Central memory CD4-positive, alpha-beta T cell (primary cell): ENCODE measurements around the gene NAPA.
A peak's percentile ranks its signal among the peaks of the same experiment; 100 is the strongest.

Experiments used
- DNase-seq: peaks from one replicate; pipeline ENCODE4 v3.0.0; 2022

NAPA gene

DNA sequence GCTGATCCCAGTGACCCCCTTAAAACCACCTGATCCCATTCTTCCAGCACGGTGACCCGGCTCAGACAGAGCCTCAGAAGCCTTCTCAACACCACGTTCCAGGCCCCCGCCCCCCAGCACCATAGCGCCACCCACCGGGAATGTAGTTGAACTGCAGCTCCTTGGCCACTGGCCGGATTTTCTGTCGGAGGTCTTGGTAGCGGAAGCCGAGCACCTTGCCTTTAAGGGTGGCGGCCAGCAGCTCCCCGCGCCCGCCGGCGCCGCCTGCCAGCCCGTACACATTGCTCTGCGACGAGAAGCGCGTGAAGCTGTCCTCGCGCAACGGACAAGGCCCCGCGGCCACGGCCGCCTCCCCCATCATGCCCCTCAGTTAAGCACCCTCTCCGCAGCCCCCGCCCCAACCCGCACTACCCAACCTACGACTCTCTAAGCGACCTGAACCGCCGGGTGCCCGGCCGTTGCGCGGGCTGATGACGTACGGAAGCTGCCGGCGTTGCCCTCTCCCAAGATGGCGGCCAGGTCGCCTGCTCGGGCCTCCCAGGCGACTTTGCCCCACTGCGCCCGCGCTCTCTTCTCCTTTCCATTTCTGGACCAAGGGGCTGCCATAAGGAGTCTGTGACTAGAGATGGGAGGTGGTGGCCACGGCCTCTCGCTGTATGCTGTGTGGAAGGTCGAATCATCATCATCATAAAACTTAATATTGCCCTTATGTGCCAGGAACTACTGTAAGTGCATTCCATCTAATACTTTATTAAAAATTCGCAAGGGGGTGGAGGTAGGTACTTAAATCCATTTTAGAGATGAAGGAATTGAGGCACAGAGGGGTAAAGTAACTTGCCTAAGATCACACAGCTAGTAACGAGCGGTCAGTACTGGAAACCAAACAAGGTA is 30.8 kb downstream of the NAPA start, which contains the start of gene KPTN:
KPTN (minus strand) TSS at position 420 of the 891 bp plus-strand sequence; CDS start at position 361, 59 bp downstream.
- peak; percentile 86 for DNase-seq

- no peak for DNase-seq
Measured at GRCh38 chr19:47483200-47483599, 31.7 kb downstream of the NAPA start.

- DNase-seq = no peak
Measured at GRCh38 chr19:47481460-47482052, 33.3 kb downstream of the NAPA start.

DNA sequence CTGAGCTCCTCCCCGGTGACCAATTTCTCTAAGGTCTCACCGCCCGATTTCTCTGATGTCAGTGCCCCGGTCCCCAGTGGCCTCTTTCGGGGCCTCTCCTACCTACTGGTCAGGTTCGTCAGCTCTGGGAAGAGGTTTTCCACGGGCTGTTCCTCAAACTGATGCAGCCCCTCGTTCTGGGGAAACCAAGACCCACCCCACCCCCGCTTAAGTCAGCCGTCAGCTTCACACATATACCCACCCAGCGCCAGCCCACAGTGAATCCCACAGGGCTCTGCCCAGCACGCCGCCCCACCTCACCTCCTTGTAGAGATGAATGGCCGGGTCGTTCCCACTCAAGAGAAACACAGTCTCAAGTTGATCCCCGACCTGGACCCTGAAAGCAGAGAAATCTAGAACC is 34.2 kb downstream of the NAPA start:
- no peak for DNase-seq

GRCh38 chr19:47479701-47480503 is 35.0 kb downstream of the NAPA start:
- DNase-seq = no peak

DNA sequence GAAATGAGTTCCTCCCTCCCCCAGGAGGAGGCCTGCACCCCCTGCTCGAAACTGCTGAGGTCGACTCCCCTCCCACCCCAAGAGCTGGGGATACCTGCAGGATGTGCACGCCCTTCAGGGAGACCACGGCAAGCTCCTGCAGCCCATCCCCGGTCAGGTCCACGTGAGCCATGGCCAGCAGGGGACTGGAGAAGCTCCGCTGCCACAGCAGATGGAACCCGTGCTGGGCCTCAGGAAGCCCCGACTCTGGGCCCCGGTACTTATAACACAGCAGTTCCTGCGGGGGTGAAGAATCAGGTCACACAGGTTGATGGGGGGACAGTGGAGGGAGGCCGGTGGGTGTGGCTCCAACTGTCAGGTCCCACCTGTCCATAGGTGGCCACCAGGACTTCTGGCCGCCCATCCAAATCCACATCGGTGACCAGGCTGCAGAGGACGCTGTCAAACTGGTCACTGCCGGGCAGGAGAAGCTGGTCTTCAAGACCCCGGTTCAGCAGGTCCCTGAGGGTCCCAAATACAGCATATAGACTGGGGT is 38.4 kb downstream of the NAPA start:
- no peak for DNase-seq

- no peak for DNase-seq
Measured at GRCh38 chr19:47475465-47475864, 39.4 kb downstream of the NAPA start.

DNA sequence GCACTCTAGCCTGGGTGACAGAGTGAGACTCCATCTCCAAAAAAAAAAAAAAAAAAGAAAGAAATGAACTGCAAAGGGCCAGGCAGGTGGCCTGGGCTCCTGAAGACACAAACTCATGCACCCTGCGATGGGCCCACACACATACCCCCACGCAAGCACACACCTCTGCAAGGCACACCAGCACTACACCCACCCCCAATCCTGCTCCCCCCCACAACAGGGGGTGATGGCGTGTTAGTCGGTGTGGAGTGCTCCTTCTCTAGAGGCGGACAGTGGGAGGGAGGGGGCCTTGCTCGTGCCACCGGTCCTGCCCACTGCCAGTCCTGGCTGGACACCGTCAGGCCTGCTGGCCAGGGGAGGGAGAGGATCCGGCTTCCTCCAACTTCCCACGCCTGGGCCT is 41.5 kb downstream of the NAPA start:
- no peak for DNase-seq

DNA sequence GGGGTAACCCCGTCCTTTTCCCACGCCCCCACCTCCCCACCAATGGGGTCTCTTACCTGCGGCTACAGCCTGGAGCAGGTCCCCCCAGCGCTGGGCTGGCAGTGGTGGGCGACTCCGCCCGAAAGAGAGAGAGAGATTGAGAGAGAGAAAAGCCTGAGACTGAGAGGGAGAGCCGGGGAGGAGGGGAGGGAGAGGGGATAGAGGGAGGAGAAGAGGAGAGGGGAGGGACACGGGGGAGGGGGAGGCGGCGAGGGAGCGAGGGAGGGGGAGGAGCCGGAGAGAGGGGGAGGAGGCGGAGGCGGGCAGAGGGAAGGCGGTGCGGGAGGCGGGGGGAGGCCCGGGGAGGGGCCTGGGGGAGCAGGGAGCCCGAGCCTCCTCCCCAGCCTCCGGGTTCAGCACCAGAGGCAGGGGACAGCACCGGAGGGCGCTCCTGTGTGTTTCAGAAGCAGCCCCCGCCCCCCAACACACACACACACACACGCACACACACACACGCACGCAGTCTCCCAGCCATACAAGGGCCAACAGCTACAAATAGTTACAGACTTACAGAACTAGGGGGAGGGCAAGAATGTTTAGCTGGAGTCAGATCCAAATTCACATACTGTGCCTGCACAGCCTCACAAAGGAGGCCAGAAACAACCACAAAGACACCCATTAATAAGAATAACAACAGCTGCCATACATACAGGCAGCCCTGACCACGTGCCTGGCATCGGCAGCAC is 43.0 kb downstream of the NAPA start, which contains the start of gene SLC8A2:
SLC8A2 (minus strand) TSS at position 161 of the 725 bp plus-strand sequence. CDS start 5,490 bp downstream, outside the sequence.
- peak; percentile 64 for DNase-seq

- DNase-seq = no peak
Measured at GRCh38 chr19:47471381-47471732, 43.5 kb downstream of the NAPA start.

GRCh38 chr19:47470447-47471195 is 44.2 kb downstream of the NAPA start:
- DNase-seq = no peak

GRCh38 chr19:47469719-47470118 is 45.1 kb downstream of the NAPA start:
- DNase-seq = no peak

DNA sequence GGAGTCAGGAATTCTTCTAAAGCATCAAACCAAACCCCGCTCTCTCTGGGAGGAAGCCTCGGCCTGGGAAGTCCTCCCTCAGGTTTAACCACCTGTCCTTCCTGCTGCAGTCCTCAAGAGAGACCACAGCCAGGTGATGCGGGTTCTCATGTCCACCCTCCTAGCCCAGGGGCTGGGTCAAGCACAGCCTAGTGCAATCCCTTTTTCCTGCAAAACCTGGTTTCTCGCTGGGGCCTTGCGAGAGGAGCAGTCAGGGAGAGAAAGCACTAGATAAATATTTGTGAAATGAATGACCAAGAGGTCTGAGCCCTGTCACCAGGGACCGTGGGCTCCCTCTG is 45.5 kb downstream of the NAPA start:
- no peak for DNase-seq

DNA sequence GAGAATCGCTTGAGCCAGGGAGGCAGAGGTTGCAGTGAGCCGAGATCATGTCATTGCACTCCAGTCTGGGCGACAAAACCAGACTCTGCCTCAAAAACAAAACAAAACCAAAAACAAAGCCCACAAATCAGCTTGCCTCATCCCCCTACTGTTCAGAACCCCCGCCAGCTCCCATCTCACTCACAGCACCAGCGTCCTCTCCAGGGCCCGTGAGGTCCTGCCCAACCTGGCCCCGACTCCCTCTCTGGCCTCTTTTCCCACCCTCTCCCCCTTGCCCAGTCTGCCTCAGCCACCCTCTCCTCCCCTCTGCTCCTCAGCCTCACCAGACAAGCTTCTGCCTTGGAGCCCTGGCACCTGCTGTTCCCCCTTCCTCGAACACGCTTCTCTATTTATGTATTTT is 46.9 kb downstream of the NAPA start:
- DNase-seq = no peak

GRCh38 chr19:47465957-47466356 is 48.9 kb downstream of the NAPA start:
- DNase-seq = no peak

DNA sequence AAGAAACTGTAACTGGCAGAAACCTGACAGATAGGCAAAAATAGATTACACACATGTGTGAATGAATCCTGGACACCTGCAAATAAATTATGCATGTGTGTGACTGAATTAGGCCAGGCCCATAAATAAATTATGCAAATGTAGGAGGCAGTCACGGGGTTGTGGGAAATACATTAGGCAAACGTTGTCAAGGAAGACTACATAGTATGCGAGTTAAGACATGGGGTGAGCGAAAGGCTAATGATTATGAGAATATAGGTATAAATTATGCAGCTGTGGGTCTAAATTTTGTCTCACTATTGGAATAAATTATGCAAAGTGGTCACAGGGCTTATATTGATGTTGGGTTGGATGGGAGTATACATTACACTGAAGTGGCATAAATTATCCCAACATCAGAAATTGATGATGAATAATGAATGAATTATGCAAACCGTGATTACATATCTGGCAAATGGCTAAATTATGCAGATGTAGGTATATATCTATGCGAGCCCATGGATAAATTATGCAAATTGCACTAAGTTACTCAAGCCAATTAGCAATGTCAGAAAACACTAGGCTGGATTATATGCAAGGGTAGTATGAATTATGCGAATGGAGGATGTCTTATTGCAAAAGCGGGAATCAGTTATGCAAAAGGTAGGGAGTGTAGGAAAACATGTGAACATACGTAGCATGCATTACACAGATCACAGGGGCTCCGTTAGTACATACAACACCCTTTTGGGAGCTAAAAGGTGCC is 50.0 kb downstream of the NAPA start:
- DNase-seq = no peak

GRCh38 chr19:47461876-47462275 is 53.0 kb downstream of the NAPA start:
- no peak for DNase-seq

DNA sequence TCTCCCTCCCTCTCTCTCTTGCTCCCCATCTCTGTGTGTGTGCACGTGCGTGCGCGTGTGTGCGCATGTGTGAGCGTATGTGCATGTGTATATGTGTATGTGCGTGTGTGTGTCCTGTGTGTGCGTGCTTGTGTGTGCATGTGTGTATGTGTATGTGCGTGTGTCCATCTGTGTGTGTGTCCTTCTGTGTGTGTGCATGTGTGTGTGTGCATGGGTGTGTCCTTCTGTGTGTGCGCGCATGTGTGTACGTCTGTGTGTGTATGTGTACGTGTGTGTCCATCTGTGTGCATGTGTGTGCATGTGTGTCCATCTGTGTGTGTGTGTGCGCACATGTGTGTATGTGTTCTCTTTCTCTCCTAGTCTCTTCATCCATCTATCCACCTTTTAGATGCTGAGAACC is 55.4 kb downstream of the NAPA start:
- DNase-seq = no peak

DNA sequence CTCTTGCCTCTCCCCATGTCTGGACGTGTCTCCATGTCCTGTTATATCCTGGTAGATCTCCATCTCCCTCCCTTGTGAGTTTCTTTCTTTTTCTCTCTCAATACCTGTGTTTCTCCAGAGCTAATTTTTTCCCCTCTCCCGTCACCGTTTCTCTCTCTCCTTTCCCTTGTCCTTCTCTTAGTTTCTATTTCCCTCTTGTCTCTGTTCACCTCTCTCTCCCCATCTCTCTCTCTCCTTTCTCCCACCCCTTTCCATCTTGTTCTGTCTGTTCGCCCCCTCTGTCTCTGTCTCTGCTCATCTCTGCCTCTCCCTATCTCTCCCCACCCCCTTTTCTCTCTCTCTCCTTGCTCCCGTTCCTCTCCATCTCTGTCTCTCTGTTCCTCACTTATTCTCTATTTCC is 56.2 kb downstream of the NAPA start:
- no peak for DNase-seq

GRCh38 chr19:47456721-47457474 is 58.0 kb downstream of the NAPA start:
- no peak for DNase-seq
